ENCODE results near the gene THAP10.

DNA sequence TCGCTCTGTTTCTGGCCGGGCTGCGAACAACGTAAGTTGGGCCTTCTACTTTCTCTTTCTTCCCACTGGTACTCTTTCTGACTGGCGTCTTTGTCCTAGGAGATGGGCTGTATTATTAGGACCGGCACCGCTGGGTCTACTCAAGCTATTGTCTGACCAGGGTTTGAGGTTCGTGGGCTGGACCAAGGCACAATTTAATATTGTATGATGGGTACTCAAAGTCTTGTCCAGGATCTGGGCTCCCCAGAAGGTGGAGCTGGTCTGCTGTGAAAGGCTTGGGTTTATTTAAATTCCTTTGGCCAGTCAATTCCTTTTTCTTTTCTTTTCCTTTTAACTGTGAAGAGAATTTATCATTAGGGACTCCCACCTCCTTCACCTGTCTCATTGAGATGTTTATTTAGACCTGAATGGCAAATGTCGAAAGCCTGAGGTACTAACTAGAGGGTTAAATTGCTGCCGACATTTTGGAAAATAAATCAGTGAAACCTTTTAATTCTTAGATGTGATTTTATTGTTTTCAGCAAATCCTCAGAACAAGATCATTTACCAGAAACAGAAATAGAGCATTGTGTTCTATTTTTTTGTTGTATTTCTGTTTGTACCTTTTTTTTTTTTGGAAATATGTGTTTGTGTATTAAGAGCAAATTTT, 803 bp upstream of the THAP10 start:
- TF ChIP-seq POLR2A (IDR thresholded peaks at IDR 0.05) = no peak
- TF ChIP-seq, protein P1, sequence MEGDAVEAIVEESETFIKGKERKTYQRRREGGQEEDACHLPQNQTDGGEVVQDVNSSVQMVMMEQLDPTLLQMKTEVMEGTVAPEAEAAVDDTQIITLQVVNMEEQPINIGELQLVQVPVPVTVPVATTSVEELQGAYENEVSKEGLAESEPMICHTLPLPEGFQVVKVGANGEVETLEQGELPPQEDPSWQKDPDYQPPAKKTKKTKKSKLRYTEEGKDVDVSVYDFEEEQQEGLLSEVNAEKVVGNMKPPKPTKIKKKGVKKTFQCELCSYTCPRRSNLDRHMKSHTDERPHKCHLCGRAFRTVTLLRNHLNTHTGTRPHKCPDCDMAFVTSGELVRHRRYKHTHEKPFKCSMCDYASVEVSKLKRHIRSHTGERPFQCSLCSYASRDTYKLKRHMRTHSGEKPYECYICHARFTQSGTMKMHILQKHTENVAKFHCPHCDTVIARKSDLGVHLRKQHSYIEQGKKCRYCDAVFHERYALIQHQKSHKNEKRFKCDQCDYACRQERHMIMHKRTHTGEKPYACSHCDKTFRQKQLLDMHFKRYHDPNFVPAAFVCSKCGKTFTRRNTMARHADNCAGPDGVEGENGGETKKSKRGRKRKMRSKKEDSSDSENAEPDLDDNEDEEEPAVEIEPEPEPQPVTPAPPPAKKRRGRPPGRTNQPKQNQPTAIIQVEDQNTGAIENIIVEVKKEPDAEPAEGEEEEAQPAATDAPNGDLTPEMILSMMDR (IDR thresholded peaks at IDR 0.05) = peak in 5 of 7 experiments; percentile 7 to 47 (median 33)
